GM12874 (cell line): ENCODE measurements around the gene ERICH4.

Experiments
- TF ChIP-seq, protein P1 (sequence below): IDR thresholded peaks from 2 replicates; pipeline ENCODE4 v1.5.1; 2011; ENCODE audit warnings: low read depth, mild to moderate bottlenecking, control low read depth, low read length, moderate library complexity; ENCODE audit not compliant: insufficient read depth

The ERICH4 gene

DNA sequence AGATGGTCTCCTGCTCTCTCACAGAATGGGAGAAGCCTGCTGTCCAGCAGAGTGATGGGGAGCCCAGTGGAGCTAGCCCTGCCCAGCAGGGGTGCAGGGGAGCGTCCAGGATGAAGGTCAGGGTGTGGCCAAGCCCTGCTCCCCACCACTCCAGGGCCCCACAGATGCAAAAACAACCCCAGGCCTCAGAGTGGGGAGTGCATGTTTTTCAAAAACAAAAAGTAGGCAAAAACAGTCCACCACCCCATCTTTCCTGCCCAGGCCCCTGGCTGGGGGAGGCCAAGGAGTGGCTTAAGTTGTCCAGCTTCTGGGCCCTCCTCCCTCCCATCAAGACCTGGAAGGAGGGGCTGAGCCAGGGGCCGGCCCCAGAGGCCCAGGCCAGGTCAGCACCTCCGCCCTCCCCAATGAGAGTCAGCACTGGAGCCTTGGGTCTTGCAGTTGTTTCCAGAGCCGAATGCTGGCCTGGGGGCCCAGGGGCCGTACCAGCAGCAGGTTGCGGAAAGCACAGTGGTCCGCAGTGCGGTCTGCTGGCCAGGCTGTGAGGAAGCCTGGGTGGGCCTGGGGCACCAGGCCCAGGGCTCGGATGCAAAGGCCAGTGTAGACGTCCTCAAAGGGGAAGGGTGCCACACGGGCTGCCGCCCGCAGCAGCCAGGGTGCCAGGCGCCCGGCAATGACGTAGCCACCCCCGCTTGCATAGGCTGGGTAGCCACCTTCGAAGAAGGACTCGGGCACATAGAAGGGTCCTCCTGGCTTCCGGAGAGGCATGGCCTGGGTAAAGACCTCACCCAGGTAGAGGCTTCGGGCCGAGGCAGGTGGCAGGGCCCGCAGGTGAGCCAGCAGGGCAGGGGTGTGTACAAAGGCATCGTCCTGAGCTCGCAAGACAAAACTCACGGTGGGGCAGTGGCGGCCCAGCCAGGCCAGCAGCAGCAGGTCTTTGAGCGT lies 17.5 kb upstream of the ERICH4 start:
- TF ChIP-seq, protein P1, sequence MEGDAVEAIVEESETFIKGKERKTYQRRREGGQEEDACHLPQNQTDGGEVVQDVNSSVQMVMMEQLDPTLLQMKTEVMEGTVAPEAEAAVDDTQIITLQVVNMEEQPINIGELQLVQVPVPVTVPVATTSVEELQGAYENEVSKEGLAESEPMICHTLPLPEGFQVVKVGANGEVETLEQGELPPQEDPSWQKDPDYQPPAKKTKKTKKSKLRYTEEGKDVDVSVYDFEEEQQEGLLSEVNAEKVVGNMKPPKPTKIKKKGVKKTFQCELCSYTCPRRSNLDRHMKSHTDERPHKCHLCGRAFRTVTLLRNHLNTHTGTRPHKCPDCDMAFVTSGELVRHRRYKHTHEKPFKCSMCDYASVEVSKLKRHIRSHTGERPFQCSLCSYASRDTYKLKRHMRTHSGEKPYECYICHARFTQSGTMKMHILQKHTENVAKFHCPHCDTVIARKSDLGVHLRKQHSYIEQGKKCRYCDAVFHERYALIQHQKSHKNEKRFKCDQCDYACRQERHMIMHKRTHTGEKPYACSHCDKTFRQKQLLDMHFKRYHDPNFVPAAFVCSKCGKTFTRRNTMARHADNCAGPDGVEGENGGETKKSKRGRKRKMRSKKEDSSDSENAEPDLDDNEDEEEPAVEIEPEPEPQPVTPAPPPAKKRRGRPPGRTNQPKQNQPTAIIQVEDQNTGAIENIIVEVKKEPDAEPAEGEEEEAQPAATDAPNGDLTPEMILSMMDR, result no peak

- TF ChIP-seq, protein P1, result no peak
Measured at GRCh38 chr19:41426116-41426841, 16.7 kb upstream of the ERICH4 start.

DNA sequence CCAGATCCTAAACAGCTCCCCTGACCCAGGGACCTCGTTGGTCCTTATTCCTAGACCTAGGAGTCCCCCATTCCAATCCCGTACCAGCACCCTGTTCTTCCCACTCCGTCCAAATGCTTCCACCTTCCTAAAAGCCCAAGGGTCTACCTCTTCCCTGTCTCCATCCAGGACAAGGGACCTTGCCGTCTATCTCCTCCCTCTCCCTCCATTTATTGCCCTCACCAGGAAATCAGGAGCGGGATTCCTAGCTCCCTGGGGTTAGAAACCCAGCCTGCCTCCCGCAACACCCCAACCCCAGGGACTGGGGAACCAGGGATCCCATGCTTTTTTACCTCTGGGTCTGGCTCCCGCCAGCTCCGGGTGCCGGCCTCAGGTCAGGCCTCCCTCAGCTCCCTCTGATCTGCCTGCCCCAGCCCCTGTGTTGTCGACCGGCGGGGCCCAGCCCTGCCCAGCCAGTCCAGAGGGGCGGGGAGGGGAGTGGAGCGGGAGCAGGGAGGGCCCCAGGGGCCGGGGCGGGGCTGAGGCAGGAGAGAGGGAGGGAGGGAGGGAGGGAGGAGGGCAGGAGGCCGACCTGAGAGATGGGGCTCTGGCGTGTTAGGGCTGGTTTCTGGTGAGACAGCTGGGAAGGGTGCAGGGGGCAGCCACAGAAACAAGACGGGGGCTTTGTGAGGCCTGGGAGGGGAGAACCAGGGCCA lies 15.9 kb upstream of the ERICH4 start, which contains the start of gene B3GNT8:
Gene B3GNT8, minus strand, starts transcription at position 423 of the 695 bp plus-strand sequence. CDS start 596 bp downstream, outside the sequence.
- TF ChIP-seq, protein P1, result no peak

DNA sequence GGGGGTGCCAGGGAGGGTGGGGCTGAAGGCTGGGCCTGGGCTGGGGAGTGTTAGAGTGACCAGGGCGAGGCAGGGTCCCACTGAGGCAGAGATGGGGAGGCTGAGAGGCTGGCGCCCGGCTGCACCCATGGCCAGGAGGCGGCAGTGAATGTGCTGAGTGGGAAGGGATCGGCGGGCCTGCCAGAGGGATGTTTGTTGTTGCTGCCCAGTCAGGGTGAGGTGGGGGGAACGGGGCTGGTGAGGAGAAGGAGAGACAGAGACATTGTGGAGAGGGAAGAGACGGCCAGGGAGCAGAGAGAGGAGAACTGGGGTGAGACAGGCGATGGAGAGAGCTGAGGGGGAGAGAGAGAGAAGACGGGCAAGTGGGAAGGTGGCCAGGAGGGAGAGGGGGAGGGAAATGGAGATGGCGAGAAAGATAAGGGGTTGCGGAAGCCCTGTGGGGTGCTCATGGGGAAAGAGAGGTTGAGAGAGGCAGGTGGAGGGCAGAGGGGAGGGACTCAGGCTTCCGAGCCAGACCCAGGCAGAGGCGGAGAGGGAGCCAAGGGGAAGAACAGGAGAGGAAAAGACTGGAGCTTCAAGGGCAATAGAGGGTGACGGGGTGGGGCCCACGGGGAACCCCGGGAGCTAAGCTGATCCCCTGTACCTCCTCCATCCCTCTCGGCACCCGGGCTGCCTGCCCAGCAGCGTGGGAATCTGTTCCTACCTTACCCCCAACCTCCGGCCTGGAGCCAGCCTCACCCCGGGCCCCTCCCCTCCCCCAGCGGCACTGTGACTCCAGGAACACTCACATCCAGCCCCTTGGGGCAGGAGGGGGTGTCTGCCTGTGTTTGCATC lies 15.1 kb upstream of the ERICH4 start:
- TF ChIP-seq, protein P1, result no peak

DNA sequence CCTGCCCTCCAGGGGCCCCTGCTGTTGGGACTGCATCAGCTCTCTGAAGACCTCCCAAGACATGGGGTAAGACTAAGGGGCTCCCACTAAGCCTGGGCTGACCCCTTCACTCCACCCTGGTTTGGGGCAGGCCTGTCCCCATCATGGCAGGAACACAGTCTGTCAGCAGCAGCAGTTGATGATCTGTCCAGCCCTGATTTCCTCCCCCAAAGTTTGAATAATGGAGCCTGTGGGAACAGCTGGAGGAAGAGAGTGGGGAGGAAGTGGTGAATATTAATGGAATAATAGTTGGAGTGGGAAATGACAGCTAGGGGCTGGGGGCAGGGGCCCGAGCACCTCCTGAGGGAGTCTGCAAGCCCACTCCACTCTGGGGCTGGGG lies 14.5 kb upstream of the ERICH4 start:
- TF ChIP-seq, protein P1, result no peak

DNA sequence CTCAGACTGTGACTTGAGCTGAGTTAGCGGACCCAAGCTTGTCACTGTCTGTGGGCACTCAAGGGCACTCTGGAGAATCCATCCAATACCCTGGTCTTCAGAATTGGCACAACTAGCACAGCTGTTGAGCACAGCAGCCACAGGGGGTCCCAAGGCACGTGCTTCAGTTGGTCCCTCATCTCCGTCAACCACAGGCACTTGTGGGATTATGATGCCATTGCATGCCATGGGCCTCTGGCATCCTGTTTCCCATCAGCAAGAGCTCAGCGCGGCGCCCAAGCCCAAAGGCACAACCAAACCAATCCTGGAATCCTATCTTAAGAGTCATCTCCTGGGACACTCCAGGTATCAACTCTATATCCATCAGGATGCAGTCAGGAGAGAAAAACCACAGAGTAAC lies 12.0 kb upstream of the ERICH4 start:
- TF ChIP-seq, protein P1, result no peak
